GM12878 (cell line): ENCODE data around the gene ZNF763. TPM values are rescaled to one million over a fixed set of nuclear protein-coding genes. Genes with fewer than 3 reads are reported as not detected.

Experiments used
- CEBPB ChIP-seq, 2 experiments: fragments of 150-350 bp in 1 of 2; IDR thresholded peaks; 2 replicates each; pipeline ENCODE4 v1.6.1; 2012 to 2014; ENCODE audit warnings: low read depth in 2 of 2, low read length in 2 of 2, borderline replicate concordance in 1 of 2, inconsistent platforms in 1 of 2
- CHD2 ChIP-seq: IDR thresholded peaks from 2 replicates; pipeline ENCODE4 v1.6.1; 2011; ENCODE audit warnings: low read depth, low read length, improper control_type of control experiment, borderline replicate concordance
- ETV6 ChIP-seq, 2 experiments: fragments of 450-650 bp in 1 of 2; IDR thresholded peaks in 1 of 2; conservative IDR thresholded peaks in 1 of 2; 2 replicates each; pipeline ENCODE4 v1.6.1; 2014; ENCODE audit warnings: antibody characterized with exemption in 1 of 2, borderline replicate concordance in 1 of 2, low read depth in 1 of 2, mild to moderate bottlenecking in 1 of 2, moderate library complexity in 1 of 2
- IKZF1 ChIP-seq: fragments of 450-650 bp; conservative IDR thresholded peaks from 2 replicates; pipeline ENCODE4 v1.6.1; 2017; ENCODE audit warnings: antibody characterized with exemption, mild to moderate bottlenecking
- IKZF2 ChIP-seq, 2 experiments: fragments of 450-650 bp; IDR thresholded peaks; 2 replicates each; pipeline ENCODE4 v1.6.1; 2017; ENCODE audit warnings: mild to moderate bottlenecking in 2 of 2, moderate library complexity in 2 of 2
- KLF5 ChIP-seq: fragments of 450-650 bp; IDR thresholded peaks from 2 replicates; pipeline ENCODE4 v1.6.1; 2014; ENCODE audit warnings: mild to moderate bottlenecking; ENCODE audit not compliant: partially characterized antibody
- LARP7 ChIP-seq: fragments of 450-650 bp; IDR thresholded peaks from 2 replicates; pipeline ENCODE4 v1.6.1; 2017; ENCODE audit warnings: mild to moderate bottlenecking
- MEF2A ChIP-seq: IDR thresholded peaks from 2 replicates; pipeline ENCODE4 v1.6.1; 2011; ENCODE audit warnings: low read depth, mild to moderate bottlenecking, low read length, moderate library complexity; ENCODE audit not compliant: insufficient read depth
- MTA3 ChIP-seq: IDR thresholded peaks from 2 replicates; pipeline ENCODE4 v1.6.1; 2012; ENCODE audit warnings: low read length, inconsistent platforms, borderline replicate concordance
- MXI1 ChIP-seq: fragments of 150-350 bp; IDR thresholded peaks from 2 replicates; pipeline ENCODE4 v1.6.1; 2011; ENCODE audit warnings: low read depth, mild to moderate bottlenecking, inconsistent platforms, low read length, improper control_type of control experiment
- NFYB ChIP-seq: IDR thresholded peaks from 2 replicates; pipeline ENCODE4 v1.6.1; 2011; ENCODE audit warnings: low read depth, mild to moderate bottlenecking, low read length, improper control_type of control experiment, moderate library complexity; ENCODE audit not compliant: insufficient read depth
- NR2C1 ChIP-seq: fragments of 450-650 bp; IDR thresholded peaks from 2 replicates; pipeline ENCODE4 v1.6.1; 2017; ENCODE audit warnings: antibody characterized with exemption, mild to moderate bottlenecking, moderate library complexity
- NR2F1 ChIP-seq: fragments of 450-650 bp; conservative IDR thresholded peaks from 2 replicates; pipeline ENCODE4 v1.6.1; 2017; ENCODE audit warnings: mild to moderate bottlenecking
- PML ChIP-seq: IDR thresholded peaks from 2 replicates; pipeline ENCODE4 v1.6.1; 2012; ENCODE audit warnings: low read length, inconsistent platforms
- POLR2AphosphoS2 ChIP-seq: IDR thresholded peaks from 2 replicates; pipeline ENCODE4 v1.6.1; 2011; ENCODE audit warnings: low read depth, mild to moderate bottlenecking, low read length, improper control_type of control experiment, moderate library complexity
- POLR2AphosphoS5 ChIP-seq: IDR thresholded peaks from 2 replicates; pipeline ENCODE4 v1.6.1; 2011; ENCODE audit warnings: mild to moderate bottlenecking, low read length, inconsistent platforms
- RB1 ChIP-seq: fragments of 450-650 bp; formaldehyde crosslinking; IDR thresholded peaks from 2 replicates; pipeline ENCODE4 v1.6.1; 2017; ENCODE audit warnings: mild to moderate bottlenecking, borderline replicate concordance
- SIN3A ChIP-seq: IDR thresholded peaks from 2 replicates; pipeline ENCODE4 v1.6.1; 2012; ENCODE audit warnings: low read depth, low read length, improper control_type of control experiment
- SMARCA5 ChIP-seq: fragments of 450-650 bp; IDR thresholded peaks from 2 replicates; pipeline ENCODE4 v1.6.1; 2017; ENCODE audit warnings: mild to moderate bottlenecking
- SP1 ChIP-seq: IDR thresholded peaks from one replicate; pipeline ENCODE4 v1.6.1; 2011; ENCODE audit warnings: low read depth, low read length
- SREBF1 ChIP-seq: IDR thresholded peaks from 2 replicates; pipeline ENCODE4 v1.6.1; 2012; ENCODE audit warnings: mild to moderate bottlenecking, low read length
- SUZ12 ChIP-seq: fragments of 200-600 bp; sonication (generic); IDR thresholded peaks from one replicate; pipeline ENCODE4 v1.6.1; 2018; ENCODE audit warnings: antibody characterized with exemption, mild to moderate bottlenecking; ENCODE audit not compliant: unreplicated experiment
- TCF12 ChIP-seq: IDR thresholded peaks from 2 replicates; pipeline ENCODE4 v1.6.1; 2011; ENCODE audit warnings: low read depth, mild to moderate bottlenecking, low read length
- YY1 ChIP-seq: IDR thresholded peaks from 2 replicates; pipeline ENCODE4 v1.6.1; 2011; ENCODE audit warnings: low read depth, mild to moderate bottlenecking, low read length
- ZBED1 ChIP-seq: IDR thresholded peaks from 2 replicates; pipeline ENCODE4 v1.6.1; 2016; ENCODE audit warnings: borderline replicate concordance
- polyA plus RNA-seq, 11 experiments: library from polyadenylated mRNA; depleted of rRNA in 4 of 11; unstranded in 6 of 11; stranded (reverse) in 5 of 11; fragments of >200 nt; fragmentation: Nextera tagmentation in 4 of 11; fragmentation: Illumina TruSeq in 1 of 11; extraction: Ambion mirVana in 4 of 11; extraction: Trizol in 1 of 11; gene quantifications; 1 replicate in 1 of 11; 2 replicates in 10 of 11; pipeline versions ENCODE4 v1.2.1 to v1.2.3, GENCODE V29; 2011 to 2016; ENCODE audit warnings: inconsistent platforms in 2 of 11, missing spikeins in 2 of 11, low read depth in 1 of 11
- total RNA-seq, 4 experiments: library from RNA; depleted of rRNA in 3 of 4; stranded (reverse); fragments of >200 nt in 3 of 4; fragmentation: Illumina TruSeq in 1 of 4; extraction: Trizol in 1 of 4; gene quantifications; 2 replicates each; pipeline versions ENCODE4 v1.2.1 to v1.2.3, GENCODE V29; 2013 to 2021
- TF ChIP-seq, protein P1 (sequence below): fragments of 450-650 bp; IDR thresholded peaks from 2 replicates; pipeline ENCODE4 v1.6.1; 2017; ENCODE audit warnings: mild to moderate bottlenecking, moderate library complexity

ZNF763 gene
- total and polyA plus RNA-seq, 10 of the 15 experiments (the other 5 are each of a cell fraction or from before 2014, with no cell fraction given), result 0.62 to 1.8 (median 1.1) TPM

DNA sequence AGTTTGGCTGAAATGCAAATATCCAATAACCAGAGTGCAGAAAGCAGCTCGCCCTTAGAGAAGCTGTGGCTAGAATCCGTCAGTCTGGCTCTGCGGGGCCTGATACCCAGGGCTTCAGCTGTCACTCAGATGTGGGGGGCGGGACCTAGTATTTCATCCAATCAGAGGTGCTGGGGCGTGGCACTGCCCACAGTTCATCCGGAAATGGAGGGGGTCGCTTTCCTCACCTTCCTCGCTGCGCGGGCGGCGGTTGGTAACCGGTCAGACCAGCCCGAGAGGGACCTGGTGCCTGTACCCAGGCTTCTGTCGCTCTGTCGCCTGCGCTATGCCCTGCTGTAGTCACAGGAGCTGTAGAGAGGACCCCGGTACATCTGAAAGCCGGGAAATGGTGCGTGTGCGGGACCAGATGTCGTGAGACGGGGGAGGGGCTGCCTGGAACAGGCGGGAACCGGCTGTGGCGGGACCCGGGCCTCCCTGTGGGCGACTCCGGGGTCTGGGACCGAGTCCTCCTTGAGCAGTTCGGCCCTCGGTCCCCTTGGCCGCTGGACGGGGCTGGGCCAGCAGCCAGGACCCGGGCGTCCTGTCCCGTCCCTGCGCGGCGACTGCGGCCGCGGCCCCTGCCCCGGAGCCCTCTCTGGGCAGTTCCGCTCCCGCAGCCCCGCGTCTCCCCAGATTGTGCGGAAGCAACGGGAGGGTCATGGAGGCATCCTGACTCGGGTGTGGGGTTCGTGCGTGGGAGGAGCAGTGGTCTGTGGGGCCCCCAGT is 39.8 kb upstream of the ZNF763 start, which contains the start of gene ZNF700 (continued):
- peak; percentile 97 for TF ChIP-seq NFYB
- TF ChIP-seq KLF5, result peak; percentile 37
- peak; percentile 36 for TF ChIP-seq NR2C1
- peak; percentile 72; the same call in 1 of the 2 replicates for TF ChIP-seq POLR2AphosphoS2
- TF ChIP-seq MTA3, result no peak; the same call in 1 of the 2 replicates
- TF ChIP-seq PML, result no peak
- no peak for TF ChIP-seq SUZ12
- peak; percentile 82 for TF ChIP-seq YY1
- TF ChIP-seq SMARCA5, result 0 out of 2 replicates have a peak, but pooled peaks have one; percentile 29
- peak; percentile 72; the same call in 1 of the 2 replicates for TF ChIP-seq NR2F1
- TF ChIP-seq, protein P1, sequence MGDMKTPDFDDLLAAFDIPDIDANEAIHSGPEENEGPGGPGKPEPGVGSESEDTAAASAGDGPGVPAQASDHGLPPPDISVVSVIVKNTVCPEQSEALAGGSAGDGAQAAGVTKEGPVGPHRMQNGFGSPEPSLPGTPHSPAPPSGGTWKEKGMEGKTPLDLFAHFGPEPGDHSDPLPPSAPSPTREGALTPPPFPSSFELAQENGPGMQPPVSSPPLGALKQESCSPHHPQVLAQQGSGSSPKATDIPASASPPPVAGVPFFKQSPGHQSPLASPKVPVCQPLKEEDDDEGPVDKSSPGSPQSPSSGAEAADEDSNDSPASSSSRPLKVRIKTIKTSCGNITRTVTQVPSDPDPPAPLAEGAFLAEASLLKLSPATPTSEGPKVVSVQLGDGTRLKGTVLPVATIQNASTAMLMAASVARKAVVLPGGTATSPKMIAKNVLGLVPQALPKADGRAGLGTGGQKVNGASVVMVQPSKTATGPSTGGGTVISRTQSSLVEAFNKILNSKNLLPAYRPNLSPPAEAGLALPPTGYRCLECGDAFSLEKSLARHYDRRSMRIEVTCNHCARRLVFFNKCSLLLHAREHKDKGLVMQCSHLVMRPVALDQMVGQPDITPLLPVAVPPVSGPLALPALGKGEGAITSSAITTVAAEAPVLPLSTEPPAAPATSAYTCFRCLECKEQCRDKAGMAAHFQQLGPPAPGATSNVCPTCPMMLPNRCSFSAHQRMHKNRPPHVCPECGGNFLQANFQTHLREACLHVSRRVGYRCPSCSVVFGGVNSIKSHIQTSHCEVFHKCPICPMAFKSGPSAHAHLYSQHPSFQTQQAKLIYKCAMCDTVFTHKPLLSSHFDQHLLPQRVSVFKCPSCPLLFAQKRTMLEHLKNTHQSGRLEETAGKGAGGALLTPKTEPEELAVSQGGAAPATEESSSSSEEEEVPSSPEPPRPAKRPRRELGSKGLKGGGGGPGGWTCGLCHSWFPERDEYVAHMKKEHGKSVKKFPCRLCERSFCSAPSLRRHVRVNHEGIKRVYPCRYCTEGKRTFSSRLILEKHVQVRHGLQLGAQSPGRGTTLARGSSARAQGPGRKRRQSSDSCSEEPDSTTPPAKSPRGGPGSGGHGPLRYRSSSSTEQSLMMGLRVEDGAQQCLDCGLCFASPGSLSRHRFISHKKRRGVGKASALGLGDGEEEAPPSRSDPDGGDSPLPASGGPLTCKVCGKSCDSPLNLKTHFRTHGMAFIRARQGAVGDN, result peak; percentile 29; the same call in 1 of the 2 replicates
- no peak for TF ChIP-seq MEF2A
- 0 out of 4 replicates have a peak, but pooled peaks of 1 of the 2 experiments have one; percentile 13 for TF ChIP-seq IKZF2 (IDR thresholded peaks at IDR 0.05)
- TF ChIP-seq LARP7, result peak; percentile 87
- TF ChIP-seq SIN3A, result peak; percentile 65; the same call in 1 of the 2 replicates
- TF ChIP-seq ETV6 (conservative IDR thresholded peaks at IDR 0.05 in 1 of 2, IDR thresholded peaks at IDR 0.05 in 1 of 2; ENCODE audit: borderline replicate concordance in 1 of 2, low read depth in 1 of 2), result peak in 1 of 2 experiments; percentile 29; a peak in 1 of 4 replicates
- peak; percentile 69 for TF ChIP-seq IKZF1
- no peak for TF ChIP-seq CEBPB (IDR thresholded peaks at IDR 0.05; ENCODE audit: borderline replicate concordance in 1 of 2, low read depth in 2 of 2, low read length in 2 of 2)
- TF ChIP-seq ZBED1, result peak; percentile 38; the same call in 1 of the 2 replicates
- peak; percentile 90 for TF ChIP-seq SP1
- 0 out of 2 replicates have a peak, but pooled peaks have one; percentile 5 for TF ChIP-seq TCF12
- peak; percentile 80 for TF ChIP-seq CHD2
- TF ChIP-seq MXI1, result no peak
- no peak for TF ChIP-seq SREBF1
- peak; percentile 97 for TF ChIP-seq RB1
- TF ChIP-seq POLR2AphosphoS5, result peak; percentile 96
